Fibroblast of lung (primary cell): ENCODE results near the gene GTF2H1.

Experiments used
- CTCF ChIP-seq, 2 donors: IDR thresholded peaks in 1 of 2; conservative IDR thresholded peaks in 1 of 2; 1 replicate in 1 of 2; 2 replicates in 1 of 2; pipeline ENCODE4 v1.5.1; 2011 to 2012; ENCODE audit warnings: low read length in 2 of 2, control low read depth in 1 of 2, inconsistent platforms in 1 of 2, low read depth in 1 of 2, mild to moderate bottlenecking in 1 of 2
- EZH2 ChIP-seq: IDR thresholded peaks from 2 replicates; pipeline ENCODE4 v1.5.1; 2012; ENCODE audit warnings: low read length, control low read depth, mild to moderate bottlenecking; ENCODE audit errors: missing control alignments

GRCh38 chr11:18309691-18310090, 12.7 kb upstream of the GTF2H1 start:
- TF ChIP-seq CTCF (conservative IDR thresholded peaks at IDR 0.05 in 1 of 2, IDR thresholded peaks at IDR 0.05 in 1 of 2; ENCODE audit: low read depth in 1 of 2, low read length in 2 of 2) (no peak), EZH2 (no peak)
